ENCODE measurements around the gene CFAP92. TPM values are rescaled to one million over a fixed set of nuclear protein-coding genes. Genes with fewer than 3 reads are reported as not detected.

CFAP92 gene
- total RNA-seq, 1 donor from 2014 or later, result not detected

GRCh38 chr3:128907706-128908445 is 86.0 kb downstream of the CFAP92 start:
- DNase-seq (ENCODE audit: low read depth), result no peak
- TF ChIP-seq, protein P1, sequence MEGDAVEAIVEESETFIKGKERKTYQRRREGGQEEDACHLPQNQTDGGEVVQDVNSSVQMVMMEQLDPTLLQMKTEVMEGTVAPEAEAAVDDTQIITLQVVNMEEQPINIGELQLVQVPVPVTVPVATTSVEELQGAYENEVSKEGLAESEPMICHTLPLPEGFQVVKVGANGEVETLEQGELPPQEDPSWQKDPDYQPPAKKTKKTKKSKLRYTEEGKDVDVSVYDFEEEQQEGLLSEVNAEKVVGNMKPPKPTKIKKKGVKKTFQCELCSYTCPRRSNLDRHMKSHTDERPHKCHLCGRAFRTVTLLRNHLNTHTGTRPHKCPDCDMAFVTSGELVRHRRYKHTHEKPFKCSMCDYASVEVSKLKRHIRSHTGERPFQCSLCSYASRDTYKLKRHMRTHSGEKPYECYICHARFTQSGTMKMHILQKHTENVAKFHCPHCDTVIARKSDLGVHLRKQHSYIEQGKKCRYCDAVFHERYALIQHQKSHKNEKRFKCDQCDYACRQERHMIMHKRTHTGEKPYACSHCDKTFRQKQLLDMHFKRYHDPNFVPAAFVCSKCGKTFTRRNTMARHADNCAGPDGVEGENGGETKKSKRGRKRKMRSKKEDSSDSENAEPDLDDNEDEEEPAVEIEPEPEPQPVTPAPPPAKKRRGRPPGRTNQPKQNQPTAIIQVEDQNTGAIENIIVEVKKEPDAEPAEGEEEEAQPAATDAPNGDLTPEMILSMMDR (conservative IDR thresholded peaks at IDR 0.05; ENCODE audit: low read depth, low read length), result no peak
- H3K4me3 ChIP-seq (ENCODE audit: low read depth, low read length), result no peak overlapping the region

DNA sequence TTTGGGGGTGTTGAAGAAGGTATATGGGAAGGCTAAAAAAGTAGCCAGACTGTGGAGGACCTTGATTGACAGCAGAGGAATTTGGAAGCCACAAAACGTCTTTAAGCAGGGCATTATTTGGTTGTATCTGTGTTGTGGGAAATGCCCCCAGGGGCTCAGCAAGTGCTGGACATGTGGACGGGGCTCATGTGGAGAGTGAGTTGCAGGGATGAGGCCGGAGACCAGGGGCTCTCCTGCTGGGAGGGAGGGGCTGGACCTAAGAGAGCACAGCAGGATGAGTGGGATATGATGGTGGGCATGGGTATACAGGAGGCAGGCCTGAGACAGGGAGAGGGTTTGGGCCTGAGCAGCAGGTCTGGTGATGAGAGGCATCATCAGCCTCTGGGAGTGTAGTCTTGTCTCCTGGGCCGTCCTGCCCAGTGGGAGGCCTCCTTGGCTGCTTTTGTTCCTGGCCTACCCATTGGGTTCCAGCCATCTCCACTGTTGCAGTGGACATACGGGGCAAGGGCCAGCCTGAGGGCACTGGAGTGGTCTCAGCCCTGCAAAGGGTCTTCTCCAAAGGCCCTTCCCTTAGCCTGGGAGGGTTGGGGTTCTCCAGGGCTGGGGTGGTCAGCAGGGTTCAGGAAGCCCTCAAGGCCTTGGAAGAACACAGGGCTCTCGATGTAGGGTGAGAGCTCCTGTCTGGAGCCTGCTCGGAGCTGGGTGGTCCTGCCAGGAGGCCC is 86.9 kb downstream of the CFAP92 start:
- H3K4me3 ChIP-seq (ENCODE audit: low read depth, low read length), result no peak overlapping the region
- no peak for DNase-seq (ENCODE audit: low read depth)
- TF ChIP-seq, protein P1 (conservative IDR thresholded peaks at IDR 0.05; ENCODE audit: low read depth, low read length), result no peak

DNA sequence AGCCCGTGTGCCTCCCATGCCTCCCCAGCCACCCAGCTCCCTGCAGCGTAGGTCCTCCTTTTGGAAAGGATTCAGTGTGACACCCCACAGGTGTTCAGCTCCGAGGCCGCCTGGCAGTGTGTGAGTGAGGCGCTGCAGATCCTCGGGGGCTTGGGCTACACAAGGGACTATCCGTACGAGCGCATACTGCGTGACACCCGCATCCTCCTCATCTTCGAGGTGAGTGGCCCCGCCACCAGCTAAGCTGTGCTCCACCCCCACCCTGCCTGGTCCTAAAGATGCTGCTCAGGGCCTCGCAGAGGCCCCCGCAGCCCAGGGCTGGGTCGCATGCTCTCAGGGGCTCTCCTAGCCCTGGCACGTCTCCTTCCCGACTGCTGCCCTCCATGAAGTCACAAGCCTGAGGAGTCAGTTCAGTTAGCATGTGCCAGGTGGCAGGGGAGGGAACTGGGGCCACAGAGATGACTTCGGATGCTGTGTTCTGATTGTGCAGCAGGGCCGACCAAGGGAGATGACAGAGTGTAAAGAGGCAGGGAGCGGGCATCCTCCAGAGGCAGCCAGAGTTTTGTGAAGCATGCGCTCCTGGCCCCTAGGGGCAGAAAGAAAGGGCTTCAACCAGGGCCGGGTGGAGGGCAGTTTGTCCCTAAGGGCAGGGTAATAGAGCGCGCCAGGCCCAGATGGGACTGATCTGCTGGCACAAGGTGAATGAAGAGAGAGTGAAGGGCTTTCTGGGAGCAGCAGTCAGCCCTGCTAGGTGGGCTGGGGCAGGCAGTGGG is 87.7 kb downstream of the CFAP92 start:
- TF ChIP-seq, protein P1 (conservative IDR thresholded peaks at IDR 0.05; ENCODE audit: low read depth, low read length), result no peak
- no peak overlapping the region for H3K4me3 ChIP-seq (ENCODE audit: low read depth, low read length)
- DNase-seq (ENCODE audit: low read depth), result no peak

- H3K4me3 ChIP-seq (ENCODE audit: low read depth, low read length), result no peak overlapping the region
- TF ChIP-seq, protein P1 (conservative IDR thresholded peaks at IDR 0.05; ENCODE audit: low read depth, low read length), result no peak
- DNase-seq (ENCODE audit: low read depth), result no peak
Measured at GRCh38 chr3:128903501-128903900, 90.4 kb downstream of the CFAP92 start.

DNA sequence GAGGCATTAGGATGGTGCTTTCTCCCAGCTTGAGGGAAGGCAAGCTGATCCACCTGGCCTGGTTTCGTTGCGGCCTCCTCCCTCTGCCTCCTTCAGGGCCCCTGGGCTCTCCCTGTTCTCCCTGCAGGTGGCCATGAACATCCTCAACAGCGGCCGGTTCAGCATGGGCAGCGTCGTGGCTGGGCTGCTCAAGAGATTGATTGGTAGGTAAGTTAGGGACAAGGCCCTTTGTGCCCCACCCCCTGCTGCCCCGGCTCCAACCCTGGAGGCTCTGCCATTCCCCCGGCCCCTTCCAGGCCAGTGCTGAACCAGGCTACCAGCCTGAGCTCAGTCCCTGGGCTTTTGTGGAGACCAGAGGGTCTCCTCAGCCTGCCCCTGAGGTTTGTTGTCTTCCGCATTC is 91.5 kb downstream of the CFAP92 start:
- no peak for DNase-seq (ENCODE audit: low read depth)
- no peak overlapping the region for H3K4me3 ChIP-seq (ENCODE audit: low read depth, low read length)
- TF ChIP-seq, protein P1 (conservative IDR thresholded peaks at IDR 0.05; ENCODE audit: low read depth, low read length), result no peak

DNA sequence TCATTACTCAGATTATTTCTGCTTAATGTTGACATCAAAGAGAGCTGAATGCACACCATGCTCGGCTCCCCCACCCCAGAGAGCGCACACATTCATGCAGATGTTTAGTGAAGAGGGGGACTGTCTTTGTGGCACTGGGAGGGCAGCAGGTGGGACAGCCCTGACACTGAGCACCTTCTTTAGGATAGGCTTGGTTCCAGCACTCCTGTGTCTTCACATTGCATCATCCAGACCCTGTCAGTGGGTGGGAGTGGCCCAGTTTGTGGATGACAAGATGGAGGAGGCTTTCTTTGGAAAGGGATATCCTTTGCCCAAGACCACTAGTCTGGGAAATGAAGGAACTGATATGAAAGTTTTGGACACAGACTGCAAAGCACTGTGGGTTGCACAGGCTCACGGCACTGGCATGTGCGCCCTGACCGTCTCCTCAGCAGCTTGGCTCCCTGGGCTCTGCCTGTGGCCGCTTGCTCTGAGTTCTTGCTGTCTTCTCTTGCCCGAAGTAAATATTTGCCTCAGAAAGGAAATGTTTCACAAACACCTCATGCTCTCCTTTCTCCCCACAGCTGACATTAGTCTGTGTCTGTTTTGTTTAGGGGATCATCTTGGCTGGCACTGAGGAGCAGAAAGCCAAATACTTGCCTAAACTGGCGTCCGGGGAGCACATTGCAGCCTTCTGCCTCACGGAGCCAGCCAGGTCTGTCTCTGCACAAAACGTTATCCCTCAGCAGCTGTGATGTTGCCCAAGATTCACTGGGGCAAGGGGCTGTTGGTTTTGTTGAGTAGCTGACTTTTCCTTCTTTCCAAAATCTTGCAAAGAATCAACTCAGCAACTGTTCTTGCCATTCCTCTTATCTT is 97.8 kb downstream of the CFAP92 start:
- H3K4me3 ChIP-seq (ENCODE audit: low read depth, low read length), result no peak overlapping the region
- TF ChIP-seq, protein P1 (conservative IDR thresholded peaks at IDR 0.05; ENCODE audit: low read depth, low read length), result no peak

More for the DNA sequence above, 97.8 kb downstream of the CFAP92 start:
- DNase-seq (ENCODE audit: low read depth), result no peak

Data from epithelial cell of proximal tubule (primary cell).